HepG2 (cell line): ENCODE measurements around the gene WDR18. TPM values are rescaled to one million over a fixed set of nuclear protein-coding genes. Genes with fewer than 3 reads are reported as not detected.

Experiments used
- CBX2 ChIP-seq, 2 experiments: fragments of 200-600 bp in 1 of 2; sonication (generic); formaldehyde crosslinking in 1 of 2; IDR thresholded peaks; 2 replicates each; pipeline versions ENCODE4 v1.7.0 to v1.8.1; 2018 to 2022; ENCODE audit warnings: low read depth in 2 of 2, low read length in 1 of 2, mild to moderate bottlenecking in 1 of 2, missing genetic modification reagents in 1 of 2
- CERS6 ChIP-seq: sonication (generic); formaldehyde crosslinking; IDR thresholded peaks from 2 replicates; pipeline ENCODE4 v1.5.0; 2020; ENCODE audit warnings: missing genetic modification reagents
- FUBP1 ChIP-seq: sonication (generic); formaldehyde crosslinking; IDR thresholded peaks from 2 replicates; pipeline ENCODE4 v1.5.1; 2020; ENCODE audit warnings: missing genetic modification reagents, mild to moderate bottlenecking, borderline replicate concordance
- HDAC2 ChIP-seq: sonication (generic); formaldehyde crosslinking; IDR thresholded peaks from 2 replicates; pipeline ENCODE4 v1.4.0; 2020; ENCODE audit warnings: missing genetic modification reagents
- HHEX ChIP-seq: IDR thresholded peaks from 2 replicates; pipeline ENCODE4 v1.6.1; 2016; ENCODE audit warnings: control low read depth
- NFATC3 ChIP-seq: sonication (generic); formaldehyde crosslinking; IDR thresholded peaks from 2 replicates; pipeline ENCODE4 v1.5.1; 2020; ENCODE audit warnings: mild to moderate bottlenecking, missing genetic modification reagents
- NKX3-1 ChIP-seq: sonication (generic); formaldehyde crosslinking; IDR thresholded peaks from 2 replicates; pipeline ENCODE4 v1.5.0; 2020; ENCODE audit warnings: missing genetic modification reagents
- RORA ChIP-seq: sonication (generic); formaldehyde crosslinking; IDR thresholded peaks from 2 replicates; pipeline ENCODE4 v1.5.0; 2020; ENCODE audit warnings: mild to moderate bottlenecking, missing genetic modification reagents, moderate library complexity
- RXRA ChIP-seq: sonication (generic); formaldehyde crosslinking; IDR thresholded peaks from 2 replicates; pipeline ENCODE4 v1.5.1; 2020; ENCODE audit warnings: missing genetic modification reagents
- SALL2 ChIP-seq: sonication (generic); formaldehyde crosslinking; IDR thresholded peaks from 2 replicates; pipeline ENCODE4 v1.8.1; 2023; ENCODE audit warnings: mild to moderate bottlenecking, missing genetic modification reagents, inconsistent platforms
- STAG1 ChIP-seq: sonication (generic); formaldehyde crosslinking; IDR thresholded peaks from 2 replicates; pipeline ENCODE4 v1.4.0; 2020; ENCODE audit warnings: missing genetic modification reagents
- THYN1 ChIP-seq: sonication (generic); formaldehyde crosslinking; IDR thresholded peaks from 2 replicates; pipeline ENCODE4 v1.8.1; 2023; ENCODE audit warnings: low read depth, mild to moderate bottlenecking, moderate library complexity, missing genetic modification reagents, borderline replicate concordance
- ZBTB8A ChIP-seq: sonication (generic); formaldehyde crosslinking; IDR thresholded peaks from 2 replicates; pipeline ENCODE4 v1.4.0; 2020; ENCODE audit warnings: mild to moderate bottlenecking, low read depth, missing genetic modification reagents, borderline replicate concordance
- ZNF232 ChIP-seq: sonication (generic); formaldehyde crosslinking; IDR thresholded peaks from 2 replicates; pipeline ENCODE4 v1.4.0; 2020; ENCODE audit warnings: missing genetic modification reagents, borderline replicate concordance
- ZNF337 ChIP-seq: sonication (generic); formaldehyde crosslinking; IDR thresholded peaks from 2 replicates; pipeline ENCODE4 v1.5.1; 2020; ENCODE audit warnings: missing genetic modification reagents, low read depth, mild to moderate bottlenecking, borderline replicate concordance
- ZNF350 ChIP-seq: sonication (generic); formaldehyde crosslinking; IDR thresholded peaks from 2 replicates; pipeline ENCODE4 v1.4.0; 2020; ENCODE audit warnings: mild to moderate bottlenecking, low read depth, missing genetic modification reagents, borderline replicate concordance
- ZNF513 ChIP-seq: sonication (generic); formaldehyde crosslinking; conservative IDR thresholded peaks from 2 replicates; pipeline ENCODE4 v1.5.0; 2020; ENCODE audit warnings: missing genetic modification reagents
- ZNF639 ChIP-seq: conservative IDR thresholded peaks from 2 replicates; pipeline ENCODE4 v1.6.1; 2018; ENCODE audit warnings: missing genetic modification reagents
- ZNF652 ChIP-seq: IDR thresholded peaks from 2 replicates; pipeline ENCODE4 v1.6.1; 2016; ENCODE audit warnings: low read depth, borderline replicate concordance
- ZNF747 ChIP-seq: sonication (generic); formaldehyde crosslinking; IDR thresholded peaks from 2 replicates; pipeline ENCODE4 v1.8.1; 2023; ENCODE audit warnings: missing genetic modification reagents, mild to moderate bottlenecking, borderline replicate concordance
- ZNF792 ChIP-seq: IDR thresholded peaks from 2 replicates; pipeline ENCODE4 v1.6.1; 2016
- polyA plus RNA-seq, 8 experiments: library from polyadenylated mRNA; depleted of rRNA in 3 of 8; stranded (reverse) in 7 of 8; unstranded in 1 of 8; fragments of >200 nt; fragmentation: Illumina TruSeq in 4 of 8; extraction: Trizol in 4 of 8; gene quantifications; 2 replicates each; pipeline versions ENCODE4 v1.2.1 to v1.2.3, GENCODE V29; 2011 to 2016; ENCODE audit warnings: low read depth in 4 of 8, missing spikeins in 1 of 8, mixed read lengths in 1 of 8; ENCODE audit not compliant: insufficient read depth in 1 of 8
- total RNA-seq, 5 experiments: library from RNA; depleted of rRNA; stranded (reverse); fragments of >200 nt; fragmentation: Illumina TruSeq; extraction: Trizol; gene quantifications; 2 replicates each; pipeline ENCODE4 v1.2.3, GENCODE V29; 2016; ENCODE audit warnings: low read depth in 1 of 5

WDR18 gene
- total and polyA plus RNA-seq, 2 of the 13 experiments (the other 11 are each of a cell fraction or from before 2014, with no cell fraction given), result 36.4 to 47.6 TPM

- peak; percentile 95 for TF ChIP-seq RXRA (CRISPR knock-in tag)
- TF ChIP-seq ZNF792, result peak; percentile 80; the same call in 1 of the 2 replicates
- 0 out of 2 replicates have a peak, but pooled peaks have one; percentile 71 for TF ChIP-seq NFATC3 (CRISPR knock-in tag)
- TF ChIP-seq HDAC2 (CRISPR knock-in tag), result peak; percentile 98
- no peak for TF ChIP-seq CBX2 (IDR thresholded peaks at IDR 0.05; ENCODE audit: low read depth, low read length)
- no peak for TF ChIP-seq CBX2 (CRISPR knock-in tag; IDR thresholded peaks at IDR 0.05; ENCODE audit: low read depth)
- no peak; the same call in 1 of the 2 replicates for TF ChIP-seq ZNF747 (CRISPR knock-in tag)
- TF ChIP-seq ZNF337 (CRISPR knock-in tag), result no peak
- peak; percentile 92 for TF ChIP-seq ZNF350 (CRISPR knock-in tag)
- peak; percentile 72; the same call in 1 of the 2 replicates for TF ChIP-seq ZNF639 (CRISPR knock-in tag)
- TF ChIP-seq FUBP1 (CRISPR knock-in tag), result no peak
- no peak for TF ChIP-seq THYN1
- TF ChIP-seq HHEX (CRISPR knock-in tag), result no peak
- TF ChIP-seq CERS6, result no peak
- TF ChIP-seq ZNF652 (CRISPR knock-in tag), result no peak
- peak; percentile 82; the same call in 1 of the 2 replicates for TF ChIP-seq ZNF232 (CRISPR knock-in tag)
- TF ChIP-seq RORA (CRISPR knock-in tag), result no peak
- peak; percentile 30; the same call in 1 of the 2 replicates for TF ChIP-seq STAG1
- TF ChIP-seq ZNF513, result no peak
- peak; percentile 78 for TF ChIP-seq SALL2 (CRISPR knock-in tag)
- TF ChIP-seq NKX3-1 (CRISPR knock-in tag), result peak; percentile 69; the same call in 1 of the 2 replicates
- TF ChIP-seq ZBTB8A (CRISPR knock-in tag), result peak; percentile 71; the same call in 1 of the 2 replicates
Observed at GRCh38 chr19:934865-935479, 49.2 kb upstream of the WDR18 start (continued).
